ENCODE data around the gene MOBP.

The MOBP gene

GRCh38 chr3:39501059-39501458, 33.6 kb downstream of the MOBP start (continued):
- TF ChIP-seq ZNF639 (tag by site-specific recombination; IDR thresholded peaks at IDR 0.05) (no peak), ATF2 (tag by site-specific recombination; IDR thresholded peaks at IDR 0.05; ENCODE audit: low read depth) (no peak), PRDM10 (tag by site-specific recombination; IDR thresholded peaks at IDR 0.05) (no peak)

GRCh38 chr3:39501968-39502837, 34.7 kb downstream of the MOBP start:
- ChIA-PET POLR2A (no interaction called here), CTCF (interaction anchor here (0.6 to 0.7 kb wide), 2 partner anchors 38 to 426 kb away, joined by 3 read pairs; no protein-coding TSS in a partner anchor)
- Histone ChIP-seq H3K9me3 (ENCODE audit: control insufficient read depth, insufficient read depth, low read depth, low read length) (no peaks in the 10 kb centered on the region), H3K4me3 (ENCODE audit: low read depth, low read length) (0 out of 2 replicates have a peak overlapping the region, but pooled peaks have one; percentile 6), H3K4me1 (ENCODE audit: control insufficient read depth, insufficient read depth, low read length) (no peaks in the 10 kb centered on the region), H3K27ac (ENCODE audit: extremely low read depth, low read depth, low read length) (no peak overlapping the region), H3K36me3 (ENCODE audit: control insufficient read depth in 2 of 2, insufficient read depth in 1 of 2, low read length in 2 of 2) (no peaks in the 10 kb centered on the region)
- no peak for TF ChIP-seq KLF1 (tag by site-specific recombination; IDR thresholded peaks at IDR 0.05)
- TF ChIP-seq ZNF239 (tag by site-specific recombination; IDR thresholded peaks at IDR 0.05): no peak
- TF ChIP-seq BCL11B (tag by site-specific recombination; IDR thresholded peaks at IDR 0.05; ENCODE audit: low read depth): no peak
- no peak for TF ChIP-seq ZNF692 (tag by site-specific recombination; IDR thresholded peaks at IDR 0.05)
- no peak for TF ChIP-seq ZNF132 (tag by site-specific recombination; IDR thresholded peaks at IDR 0.05; ENCODE audit: borderline replicate concordance)
- peak; percentile 33; the same call in 1 of the 2 replicates for TF ChIP-seq ZNF335 (tag by site-specific recombination; conservative IDR thresholded peaks at IDR 0.05)
- no peak for TF ChIP-seq ZNF624 (tag by site-specific recombination; IDR thresholded peaks at IDR 0.05)
- TF ChIP-seq ZNF677 (tag by site-specific recombination; IDR thresholded peaks at IDR 0.05): no peak
- TF ChIP-seq GLIS2 (tag by site-specific recombination; IDR thresholded peaks at IDR 0.05): peak; percentile 46; the same call in 1 of the 2 replicates
- TF ChIP-seq GLIS1 (tag by site-specific recombination; IDR thresholded peaks at IDR 0.05): peak; percentile 57
- no peak for TF ChIP-seq PRDM1 (tag by site-specific recombination; IDR thresholded peaks at IDR 0.05)
- TF ChIP-seq MYNN (tag by site-specific recombination; IDR thresholded peaks at IDR 0.05; ENCODE audit: borderline replicate concordance): no peak
- no peak for TF ChIP-seq ZNF404 (tag by site-specific recombination; IDR thresholded peaks at IDR 0.05)
- peak; percentile 58; the same call in 1 of the 2 replicates for TF ChIP-seq ZNF449 (tag by site-specific recombination; IDR thresholded peaks at IDR 0.05)
- no peak for TF ChIP-seq REST (tag by site-specific recombination; IDR thresholded peaks at IDR 0.05)

All from HEK293 (cell line).